Mononuclear cell (primary cell): Measurements from ENCODE around the gene TAF11L7. TPM values are rescaled to one million over a fixed set of nuclear protein-coding genes. Genes with fewer than 3 reads are reported as not detected.
"Not testable (repeated sequence)": the region's sequence is repeated elsewhere in the genome, so short reads cannot be mapped to it uniquely, and the experiment has no call there.

Experiments
- H3K27me3 ChIP-seq: 2 replicates; pipeline ENCODE4 v1.6.0; 2011; ENCODE audit warnings: low read length, control low read depth; ENCODE audit not compliant: insufficient read depth
- H3K4me1 ChIP-seq: 2 replicates; pipeline ENCODE4 v1.5.1; 2011; ENCODE audit warnings: mild to moderate bottlenecking, low read length, control low read depth; ENCODE audit not compliant: insufficient read depth
- H3K4me3 ChIP-seq: 2 replicates; pipeline ENCODE4 v1.5.1; 2011; ENCODE audit warnings: mild to moderate bottlenecking, low read length, moderate library complexity
- H3K9me3 ChIP-seq: 2 replicates; pipeline ENCODE4 v1.5.1; 2011; ENCODE audit warnings: low read depth, mild to moderate bottlenecking, control low read depth, low read length
- total RNA-seq: library from RNA; depleted of rRNA; stranded (reverse); fragments of >200 nt; gene quantifications from one replicate; pipeline ENCODE4 v1.2.3, GENCODE V29; 2012

The TAF11L7 gene
- not detected for total RNA-seq

DNA sequence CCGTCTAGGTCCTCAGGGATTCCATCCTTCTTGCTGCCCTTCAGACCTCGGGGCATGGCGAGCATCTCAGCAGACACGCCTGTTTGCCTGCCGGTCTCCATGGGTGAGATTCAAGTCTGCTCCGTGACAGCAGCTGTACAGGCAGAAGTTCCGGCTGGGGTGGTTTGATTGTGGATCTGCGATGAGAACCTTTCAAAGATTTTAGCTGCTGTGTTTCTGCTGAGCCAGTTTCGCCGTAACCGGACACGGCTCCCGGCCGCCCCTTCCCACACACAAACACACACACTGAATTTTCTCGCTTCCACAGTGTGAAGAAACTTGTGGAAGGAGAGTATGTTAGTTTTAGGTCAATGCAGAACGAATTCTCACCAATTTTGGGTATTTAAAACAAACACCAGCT, at the start of gene TAF11L7:
Gene TAF11L7 (minus strand): TSS at position 101 of the 400 bp plus-strand sequence.
- not testable (repeated sequence) for H3K4me3 ChIP-seq, H3K27me3 ChIP-seq, H3K9me3 ChIP-seq, H3K4me1 ChIP-seq

DNA sequence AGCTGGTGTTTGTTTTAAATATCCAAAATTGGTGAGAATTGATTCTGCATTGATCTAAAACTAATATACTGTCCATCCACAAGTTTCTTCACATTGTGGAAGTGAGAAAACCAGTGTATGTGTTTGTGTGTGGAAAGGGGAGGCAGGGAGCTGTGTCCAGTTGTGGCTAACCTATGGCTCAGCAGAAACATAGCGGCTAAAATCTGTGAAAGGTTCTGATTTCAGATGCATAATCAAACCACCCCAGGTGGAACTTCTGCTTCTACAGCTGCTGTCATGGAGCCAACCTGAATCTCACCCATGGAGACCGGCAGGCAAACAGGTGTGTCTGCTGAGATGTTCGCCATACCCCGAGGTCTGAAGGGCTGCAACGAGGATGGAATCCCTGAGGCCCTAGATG, 48.6 kb upstream of the TAF11L7 start, which contains the start of gene TAF11L14:
Gene TAF11L14 (plus strand): TSS at position 301 of the 400 bp plus-strand sequence.
- Histone ChIP-seq H3K9me3 (no peaks in the 10 kb centered on the region), H3K27me3 (no peaks in the 10 kb centered on the region), H3K4me3 (no peak within 1 kb of the TSS), H3K4me1 (no peaks in the 10 kb centered on the region)

DNA sequence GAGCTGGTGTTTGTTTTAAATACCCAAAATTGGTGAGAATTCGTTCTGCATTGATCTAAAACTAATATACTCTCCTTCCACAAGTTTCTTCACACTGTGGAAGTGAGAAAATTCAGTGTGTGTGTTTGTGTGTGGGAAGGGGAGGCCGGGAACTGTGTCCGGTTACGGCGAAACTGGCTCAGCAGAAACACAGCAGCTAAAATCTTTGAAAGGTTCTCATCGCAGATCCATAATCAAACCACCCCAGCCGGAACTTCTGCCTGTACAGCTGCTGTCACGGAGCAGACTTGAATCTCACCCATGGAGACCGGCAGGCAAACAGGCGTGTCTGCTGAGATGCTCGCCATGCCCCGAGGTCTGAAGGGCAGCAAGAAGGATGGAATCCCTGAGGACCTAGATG, 46.2 kb upstream of the TAF11L7 start, which contains the start of gene TAF11L13:
Gene TAF11L13 (plus strand): TSS at position 301 of the 400 bp plus-strand sequence.
- not testable (repeated sequence) for H3K9me3 ChIP-seq, H3K4me1 ChIP-seq, H3K4me3 ChIP-seq, H3K27me3 ChIP-seq

DNA sequence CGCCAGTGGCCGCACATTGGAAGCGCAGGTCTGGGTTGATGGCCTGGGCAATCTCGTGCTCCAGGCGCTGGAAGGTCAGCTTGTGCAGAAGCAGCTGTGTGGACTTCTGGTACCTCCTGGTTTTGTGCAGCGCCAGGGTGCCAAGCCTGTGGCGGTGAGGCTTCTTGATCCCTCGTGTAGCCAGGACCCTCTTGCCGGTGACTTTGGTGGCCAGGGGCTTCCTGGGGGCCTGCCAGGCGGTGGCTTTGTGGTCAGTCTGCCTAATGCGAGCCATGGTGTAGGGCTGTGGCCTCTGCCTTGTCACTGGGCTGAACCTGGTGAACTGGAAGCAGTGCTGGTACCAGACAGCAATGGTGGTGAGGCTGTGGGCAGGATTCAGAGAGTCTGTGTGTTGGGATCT, 40.1 kb upstream of the TAF11L7 start:
- Histone ChIP-seq H3K27me3 (no peaks in the 10 kb centered on the region), H3K9me3 (no peaks in the 10 kb centered on the region), H3K4me1 (no peaks in the 10 kb centered on the region), H3K4me3 (no peak overlapping the region)

DNA sequence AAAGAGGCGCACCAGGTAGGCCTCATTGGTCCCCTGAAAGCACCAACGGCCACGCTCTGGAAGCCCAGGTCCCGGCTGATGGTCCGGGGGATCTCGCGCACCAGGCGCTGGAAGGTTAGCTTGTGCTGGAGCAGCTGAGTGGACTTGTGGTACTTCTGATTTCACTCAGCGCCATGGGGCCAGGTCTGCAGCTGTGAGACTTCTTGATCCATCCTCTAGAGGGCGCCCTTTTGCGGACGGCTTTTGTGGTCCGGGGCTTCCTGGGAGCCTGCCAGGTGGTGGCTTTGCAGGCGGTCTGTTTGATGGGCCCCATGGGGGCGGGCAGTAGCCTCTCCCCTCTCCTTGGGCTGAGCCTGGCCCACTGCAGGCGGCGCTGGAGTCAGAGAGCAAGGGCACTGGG, 35.1 kb upstream of the TAF11L7 start:
- no peak overlapping the region for H3K4me3 ChIP-seq
- no peaks in the 10 kb centered on the region for H3K4me1 ChIP-seq
- no peaks in the 10 kb centered on the region for H3K27me3 ChIP-seq
- H3K9me3 ChIP-seq, result no peaks in the 10 kb centered on the region

DNA sequence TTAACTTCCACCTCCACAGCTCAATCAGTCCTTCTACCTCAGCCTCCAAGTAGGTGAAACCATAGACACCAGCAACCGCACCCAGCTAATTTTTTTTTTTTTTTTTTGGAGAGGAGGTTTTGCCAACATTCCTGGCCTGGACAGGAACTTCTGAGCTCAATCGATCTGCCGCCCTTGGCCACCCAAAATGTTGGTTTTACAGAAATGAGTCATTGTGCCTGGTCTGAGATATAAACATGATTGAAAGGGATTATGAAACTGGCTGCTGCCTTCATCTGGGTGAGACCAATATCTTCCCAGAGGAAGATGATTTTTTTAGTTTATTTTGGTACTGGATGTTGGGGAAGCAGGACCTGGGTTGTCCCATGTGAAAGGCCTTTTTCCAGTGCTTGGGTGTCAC, 33.8 kb upstream of the TAF11L7 start:
- Histone ChIP-seq H3K9me3 (no peaks in the 10 kb centered on the region), H3K4me1 (no peaks in the 10 kb centered on the region), H3K27me3 (no peaks in the 10 kb centered on the region), H3K4me3 (no peak overlapping the region)

DNA sequence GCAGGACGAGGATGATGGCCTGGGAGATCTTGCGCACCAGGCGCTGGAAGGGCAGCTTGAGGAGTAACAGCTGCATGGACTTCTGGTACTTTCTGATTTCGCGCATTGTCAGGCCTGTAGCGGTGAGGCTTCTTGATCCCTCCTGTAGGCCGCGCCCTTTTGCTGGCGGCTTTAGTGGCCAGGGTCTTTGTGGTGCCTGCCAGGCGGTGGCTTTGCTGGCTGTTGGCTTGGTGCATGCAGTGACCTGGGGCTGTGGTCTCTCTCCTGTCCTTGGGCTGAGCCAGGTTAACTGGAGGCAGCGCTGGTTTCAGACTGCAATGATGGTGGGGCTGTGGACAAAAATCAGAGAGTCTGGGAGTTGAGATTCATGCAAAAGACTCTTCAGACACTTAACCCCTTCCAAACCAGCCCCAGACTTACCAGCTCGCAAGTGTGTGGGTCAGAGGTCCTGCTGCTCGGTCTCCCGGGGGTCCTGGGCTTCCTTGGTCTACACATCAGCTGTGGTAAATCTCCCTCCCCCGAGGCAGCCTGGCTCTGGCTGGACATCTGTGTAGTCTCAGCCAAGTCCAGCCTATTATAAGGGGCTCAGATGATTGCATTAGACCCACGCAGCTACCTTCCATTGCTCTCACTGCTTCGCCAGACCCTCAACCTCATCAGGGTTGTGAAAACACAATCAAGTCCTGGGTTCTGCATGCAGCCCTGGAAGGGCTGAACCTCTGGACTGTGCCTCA, 29.5 kb upstream of the TAF11L7 start:
- H3K4me1 ChIP-seq, result no peaks in the 10 kb centered on the region
- H3K9me3 ChIP-seq, result no peaks in the 10 kb centered on the region
- no peaks in the 10 kb centered on the region for H3K27me3 ChIP-seq
- H3K4me3 ChIP-seq, result no peak overlapping the region

DNA sequence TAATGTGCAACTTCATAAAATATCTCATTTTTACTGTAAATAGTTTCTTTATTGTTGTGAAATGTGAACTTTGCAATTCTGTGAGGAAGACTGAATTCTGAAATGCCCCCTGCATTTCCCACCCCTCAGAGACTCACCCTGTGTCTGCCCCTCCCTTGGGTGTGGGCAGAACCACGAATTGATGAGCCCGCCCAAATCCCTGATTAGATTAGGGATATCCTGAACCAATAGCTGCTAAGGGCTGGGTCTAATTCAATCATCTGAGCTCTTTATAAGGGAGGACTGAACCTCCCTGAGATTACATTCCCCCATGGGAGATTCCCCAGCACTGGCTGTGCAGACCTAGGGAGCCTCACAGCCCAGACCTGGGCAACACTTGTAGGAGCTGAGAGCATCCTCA, 24.5 kb upstream of the TAF11L7 start, which contains the start of gene TAF11L12:
Gene TAF11L12 (plus strand): TSS at position 301 of the 400 bp plus-strand sequence.
- not testable (repeated sequence) for H3K27me3 ChIP-seq, H3K4me1 ChIP-seq

DNA sequence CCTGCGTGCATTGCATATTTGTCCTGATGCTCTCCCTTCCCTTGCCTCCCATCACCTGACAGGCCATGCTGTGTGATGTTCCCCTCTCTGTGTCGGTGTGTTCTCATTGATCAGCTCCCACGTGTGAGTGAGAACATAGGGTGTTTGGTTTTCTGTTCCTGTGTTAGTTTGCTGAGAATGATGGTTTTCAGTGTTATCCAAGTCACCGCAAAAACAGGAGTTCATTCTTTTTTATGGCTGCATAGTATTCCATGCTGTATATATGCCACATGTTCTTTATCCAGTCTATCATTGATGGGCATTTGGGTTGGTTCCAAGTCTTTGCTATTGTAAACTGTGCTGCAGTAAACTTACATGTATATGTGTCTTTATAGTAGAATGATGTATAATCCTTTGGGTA, 21.9 kb upstream of the TAF11L7 start:
- not testable (repeated sequence) for H3K4me1 ChIP-seq, H3K4me3 ChIP-seq, H3K27me3 ChIP-seq, H3K9me3 ChIP-seq

More for the DNA sequence above, 24.5 kb upstream of the TAF11L7 start, which contains the start of gene TAF11L12:
- not testable (repeated sequence) for H3K9me3 ChIP-seq, H3K4me3 ChIP-seq

DNA sequence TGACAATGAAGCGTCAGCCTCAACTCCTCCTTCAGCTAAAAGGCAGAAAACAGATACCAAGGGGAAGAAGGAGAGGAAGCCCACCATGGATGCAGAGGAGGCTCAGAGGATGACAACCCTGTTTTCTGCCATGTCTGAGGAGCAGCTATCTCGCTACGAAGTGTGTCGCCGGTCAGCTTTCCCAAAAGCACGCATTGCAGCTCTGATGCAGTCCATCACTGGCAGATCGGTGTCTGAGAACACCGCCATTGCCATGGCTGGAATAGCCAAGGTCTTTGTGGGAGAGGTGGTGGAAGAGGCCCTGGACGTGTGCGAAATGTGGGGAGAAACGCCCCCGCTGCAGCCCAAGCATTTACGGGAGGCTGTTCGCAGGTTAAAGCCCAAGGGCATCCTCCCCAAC, 19.4 kb upstream of the TAF11L7 start:
- Histone ChIP-seq H3K4me3 (no peak overlapping the region), H3K27me3 (no peaks in the 10 kb centered on the region), H3K4me1 (no peaks in the 10 kb centered on the region), H3K9me3 (no peaks in the 10 kb centered on the region)

DNA sequence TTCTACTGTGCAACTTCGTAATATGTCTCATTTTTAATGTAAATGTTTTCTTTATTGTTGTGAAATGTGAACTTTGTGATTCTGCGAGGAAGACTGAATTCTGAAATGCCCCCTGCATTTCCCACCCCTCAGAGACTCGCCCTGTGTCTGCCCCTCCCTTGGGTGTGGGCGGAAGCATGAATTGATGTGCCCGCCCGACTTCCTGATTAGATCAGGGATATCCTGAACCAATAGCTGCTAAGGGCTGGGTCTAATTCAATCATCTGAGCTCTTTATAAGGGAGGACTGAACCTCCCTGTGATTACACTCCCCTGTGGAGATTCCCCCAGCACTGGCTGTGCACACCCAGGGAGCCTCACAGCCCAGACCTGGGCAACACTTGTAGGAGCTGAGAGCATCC, 18.3 kb upstream of the TAF11L7 start, which contains the start of gene TAF11L11:
Gene TAF11L11 (plus strand): TSS at position 304 of the 400 bp plus-strand sequence.
- not testable (repeated sequence) for H3K9me3 ChIP-seq, H3K27me3 ChIP-seq, H3K4me3 ChIP-seq, H3K4me1 ChIP-seq

DNA sequence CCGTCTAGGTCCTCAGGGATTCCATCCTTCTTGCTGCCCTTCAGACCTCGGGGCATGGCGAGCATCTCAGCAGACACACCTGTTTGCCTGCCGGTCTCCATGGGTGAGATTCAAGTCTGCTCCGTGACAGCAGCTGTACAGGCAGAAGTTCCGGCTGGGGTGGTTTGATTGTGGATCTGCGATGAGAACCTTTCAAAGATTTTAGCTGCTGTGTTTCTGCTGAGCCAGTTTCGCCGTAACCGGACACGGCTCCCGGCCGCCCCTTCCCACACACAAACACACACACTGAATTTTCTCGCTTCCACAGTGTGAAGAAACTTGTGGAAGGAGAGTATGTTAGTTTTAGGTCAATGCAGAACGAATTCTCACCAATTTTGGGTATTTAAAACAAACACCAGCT, 12.2 kb upstream of the TAF11L7 start, which contains the start of gene TAF11L10:
Gene TAF11L10 (minus strand): TSS at position 101 of the 400 bp plus-strand sequence.
- not testable (repeated sequence) for H3K9me3 ChIP-seq, H3K4me1 ChIP-seq, H3K27me3 ChIP-seq, H3K4me3 ChIP-seq

DNA sequence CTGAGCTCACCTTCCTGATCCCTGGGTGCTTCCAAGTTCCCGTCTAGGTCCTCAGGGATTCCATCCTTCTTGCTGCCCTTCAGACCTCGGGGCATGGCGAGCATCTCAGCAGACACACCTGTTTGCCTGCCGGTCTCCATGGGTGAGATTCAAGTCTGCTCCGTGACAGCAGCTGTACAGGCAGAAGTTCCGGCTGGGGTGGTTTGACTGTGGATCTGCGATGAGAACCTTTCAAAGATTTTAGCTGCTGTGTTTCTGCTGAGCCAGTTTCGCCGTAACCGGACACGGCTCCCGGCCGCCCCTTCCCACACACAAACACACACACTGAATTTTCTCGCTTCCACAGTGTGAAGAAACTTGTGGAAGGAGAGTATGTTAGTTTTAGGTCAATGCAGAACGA, 8.7 kb upstream of the TAF11L7 start, which contains the start of gene TAF11L9:
Gene TAF11L9 (minus strand): TSS at position 140 of the 400 bp plus-strand sequence.
- not testable (repeated sequence) for H3K27me3 ChIP-seq, H3K4me1 ChIP-seq, H3K9me3 ChIP-seq, H3K4me3 ChIP-seq

DNA sequence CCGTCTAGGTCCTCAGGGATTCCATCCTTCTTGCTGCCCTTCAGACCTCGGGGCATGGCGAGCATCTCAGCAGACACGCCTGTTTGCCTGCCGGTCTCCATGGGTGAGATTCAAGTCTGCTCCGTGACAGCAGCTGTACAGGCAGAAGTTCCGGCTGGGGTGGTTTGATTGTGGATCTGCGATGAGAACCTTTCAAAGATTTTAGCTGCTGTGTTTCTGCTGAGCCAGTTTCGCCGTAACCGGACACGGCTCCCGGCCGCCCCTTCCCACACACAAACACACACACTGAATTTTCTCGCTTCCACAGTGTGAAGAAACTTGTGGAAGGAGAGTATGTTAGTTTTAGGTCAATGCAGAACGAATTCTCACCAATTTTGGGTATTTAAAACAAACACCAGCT, 5.3 kb upstream of the TAF11L7 start, which contains the start of gene TAF11L8:
Gene TAF11L8 (minus strand): TSS at position 101 of the 400 bp plus-strand sequence.
- not testable (repeated sequence) for H3K4me1 ChIP-seq, H3K9me3 ChIP-seq, H3K27me3 ChIP-seq, H3K4me3 ChIP-seq
